ENCODE data around the gene CSNK1G2.

GRCh38 chr19:1911995-1912394 lies 29.0 kb upstream of the CSNK1G2 start:
- TF ChIP-seq PATZ1 (CRISPR knock-in tag; IDR thresholded peaks at IDR 0.05; ENCODE audit: borderline replicate concordance) (no peak), CSRNP3 (CRISPR knock-in tag; IDR thresholded peaks at IDR 0.05) (no peak), ZFP3 (CRISPR knock-in tag; IDR thresholded peaks at IDR 0.05) (no peak), BACH2 (CRISPR knock-in tag; IDR thresholded peaks at IDR 0.05; ENCODE audit: borderline replicate concordance) (no peak), OSR1 (CRISPR knock-in tag; IDR thresholded peaks at IDR 0.05) (no peak), ZNF565 (CRISPR knock-in tag; conservative IDR thresholded peaks at IDR 0.05; ENCODE audit: low read depth) (no peak), CREB5 (CRISPR knock-in tag; IDR thresholded peaks at IDR 0.05; ENCODE audit: low read depth) (no peak), PPARA (CRISPR knock-in tag; IDR thresholded peaks at IDR 0.05; ENCODE audit: borderline replicate concordance) (no peak)

All from SK-N-SH treated with all-trans-retinoic acid at 6 μM for 48 hours (cell line).